Effector CD8-positive, alpha-beta T cell (primary cell): ENCODE results near the gene ZER1.

Experiments
- DNase-seq: peaks from one replicate; lab custom pipeline; 2025; lab: John Stamatoyannopoulos, UW

Gene ZER1

GRCh38 chr9:128690684-128691034, 81.1 kb downstream of the ZER1 start:
- DNase-seq = no peak

- peak; percentile 46 for DNase-seq
Measured at GRCh38 chr9:128689820-128690683, 81.7 kb downstream of the ZER1 start.

- peak; percentile 52 for DNase-seq
Measured at GRCh38 chr9:128689293-128689774, 82.4 kb downstream of the ZER1 start.

GRCh38 chr9:128688501-128689292, 83.0 kb downstream of the ZER1 start, which contains the start of gene SET:
TSS of gene SET (plus strand) at chr9:128689222. CDS start at chr9:128689583, 361 bp downstream.
- DNase-seq = peak; percentile 87

GRCh38 chr9:128687453-128687852, 84.3 kb downstream of the ZER1 start:
- DNase-seq = no peak

GRCh38 chr9:128685636-128686489, 85.9 kb downstream of the ZER1 start:
- no peak for DNase-seq

GRCh38 chr9:128684325-128685199, 87.2 kb downstream of the ZER1 start:
- DNase-seq = peak; percentile 51

GRCh38 chr9:128684065-128684324, 87.7 kb downstream of the ZER1 start:
- no peak for DNase-seq

- DNase-seq = no peak
Measured at GRCh38 chr9:128683340-128684064, 88.2 kb downstream of the ZER1 start.
